Vagina (tissue), 2 donors: ENCODE data around the gene TMEM191C. TPM values are rescaled to one million over a fixed set of nuclear protein-coding genes. Genes with fewer than 3 reads are reported as not detected.
"Not testable (repeated sequence)": the region's sequence is repeated elsewhere in the genome, so short reads cannot be mapped to it uniquely, and the experiment has no call there.

Experiments
- DNase-seq, 2 donors: peaks; one replicate each; pipeline ENCODE4 v3.0.0-alpha.2; 2017; ENCODE audit errors: extremely low spot score in 2 of 2
- H3K27ac ChIP-seq: fragments of 200-600 bp; sonication (generic); one replicate; pipeline ENCODE4 v1.5.1; 2019
- H3K27me3 ChIP-seq: fragments of 200-600 bp; sonication (generic); one replicate; pipeline ENCODE4 v1.5.1; 2019
- H3K36me3 ChIP-seq, 2 donors: fragments of 200-600 bp; sonication (generic); one replicate each; pipeline ENCODE4 v1.5.1; 2017 to 2019
- H3K4me1 ChIP-seq: fragments of 200-600 bp; sonication (generic); one replicate; pipeline ENCODE4 v1.5.1; 2019
- H3K4me3 ChIP-seq, 2 donors: fragments of 200-600 bp; sonication (generic); 1 replicate in 1 of 2; 2 replicates in 1 of 2; pipeline ENCODE4 v1.5.1; 2016 to 2019
- H3K9me3 ChIP-seq: fragments of 200-600 bp; sonication (generic); one replicate; pipeline ENCODE4 v1.5.1; 2019
- intact Hi-C: fragments of 100-400 bp; cut with DNase I; formaldehyde crosslinking; loops from one replicate; pipeline ENCODE4 v1.15.1; 2023
- total RNA-seq: library from RNA; depleted of rRNA; stranded (reverse); fragments of >200 nt; gene quantifications from one replicate; pipeline ENCODE4 v1.2.3, GENCODE V29; 2016

TMEM191C gene
- total RNA-seq, 1 donor from 2014 or later, result 8.3 TPM

DNA sequence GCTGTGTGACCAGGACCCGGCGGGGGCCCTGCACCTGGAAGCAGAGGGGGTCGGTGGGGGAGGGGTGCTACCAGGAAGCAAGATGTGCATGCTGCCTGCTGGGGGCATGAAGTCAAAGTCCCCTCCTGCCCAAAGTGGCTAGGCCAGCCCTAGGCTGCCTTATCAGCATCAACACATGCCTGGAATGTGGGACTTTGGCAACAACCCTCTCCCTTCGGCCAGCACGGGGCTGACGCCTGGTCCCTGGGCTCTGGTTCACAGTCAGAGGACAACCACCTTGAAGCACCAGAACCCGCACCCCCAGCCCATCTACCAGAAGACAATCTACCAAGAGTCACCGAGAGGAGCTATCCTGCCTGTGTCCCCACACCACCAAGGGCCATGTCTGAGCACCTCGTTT lies 43.2 kb downstream of the TMEM191C start:
- H3K9me3 ChIP-seq, intact Hi-C loops, H3K4me3 ChIP-seq, H3K27me3 ChIP-seq, H3K36me3 ChIP-seq, DNase-seq, H3K27ac ChIP-seq, H3K4me1 ChIP-seq: not testable (repeated sequence)

DNA sequence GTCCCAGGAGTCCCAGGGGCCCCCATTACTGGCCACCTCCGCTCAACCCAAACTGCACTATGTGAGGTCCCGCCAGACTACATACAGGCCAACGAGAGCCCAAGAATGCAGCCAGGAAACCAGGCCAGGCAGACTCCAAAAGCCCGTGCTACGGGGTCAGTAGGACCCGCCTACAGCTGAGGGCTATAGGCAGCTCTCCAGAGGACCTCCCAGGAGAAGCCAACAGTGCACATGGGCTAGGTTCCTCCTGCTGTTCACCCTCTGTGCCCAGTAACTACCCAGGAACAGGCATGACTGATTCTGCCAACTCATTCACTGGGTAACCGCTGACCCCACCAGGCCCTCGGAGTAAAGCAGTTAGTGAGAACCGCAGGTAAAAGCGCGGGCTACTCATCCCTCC lies 44.8 kb downstream of the TMEM191C start:
- H3K9me3 ChIP-seq, H3K4me3 ChIP-seq, H3K27ac ChIP-seq, intact Hi-C loops, H3K4me1 ChIP-seq, H3K27me3 ChIP-seq, DNase-seq, H3K36me3 ChIP-seq: not testable (repeated sequence)

DNA sequence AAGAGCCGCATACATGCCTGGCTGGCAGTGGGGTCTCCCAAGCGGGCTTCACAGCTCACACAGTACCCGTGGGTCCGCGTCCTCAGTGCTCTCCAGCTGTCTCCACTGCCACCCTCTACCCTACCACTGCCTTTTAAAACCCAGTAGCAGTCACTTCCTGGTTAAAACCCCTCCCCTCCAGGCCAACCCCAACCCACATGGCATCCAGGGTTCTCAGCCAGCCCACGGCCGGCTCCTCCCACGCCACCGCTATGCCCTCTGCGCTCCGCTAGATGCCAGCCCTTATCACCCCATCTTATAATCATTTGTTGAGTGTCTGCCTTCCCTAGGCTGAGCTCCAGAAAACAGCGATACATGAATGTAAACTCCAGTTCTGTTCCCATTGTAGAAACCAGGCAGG lies 46.9 kb downstream of the TMEM191C start:
- H3K27me3 ChIP-seq, H3K36me3 ChIP-seq, intact Hi-C loops, H3K4me1 ChIP-seq, H3K4me3 ChIP-seq, H3K27ac ChIP-seq, DNase-seq, H3K9me3 ChIP-seq: not testable (repeated sequence)

DNA sequence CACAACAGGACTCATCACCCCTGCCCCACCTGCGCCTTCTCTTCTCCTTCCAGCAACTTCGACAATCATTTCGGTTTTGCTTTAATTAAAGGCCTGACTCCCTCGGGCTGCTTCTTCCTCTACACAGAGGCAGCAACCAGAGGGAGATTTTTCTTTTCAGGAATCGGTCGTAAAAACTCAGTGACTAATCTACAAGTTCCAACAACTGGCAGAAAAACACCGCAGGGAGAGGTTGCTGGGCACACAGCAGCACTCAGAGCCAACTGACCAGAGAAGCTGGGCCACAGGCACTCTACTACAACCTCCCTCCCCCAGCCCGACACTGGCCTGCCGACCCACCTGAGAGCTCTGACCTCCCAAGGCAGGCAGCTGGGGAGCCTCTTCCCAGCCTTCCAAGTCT lies 48.0 kb downstream of the TMEM191C start:
- intact Hi-C loops, DNase-seq, H3K4me3 ChIP-seq: not testable (repeated sequence)

DNA sequence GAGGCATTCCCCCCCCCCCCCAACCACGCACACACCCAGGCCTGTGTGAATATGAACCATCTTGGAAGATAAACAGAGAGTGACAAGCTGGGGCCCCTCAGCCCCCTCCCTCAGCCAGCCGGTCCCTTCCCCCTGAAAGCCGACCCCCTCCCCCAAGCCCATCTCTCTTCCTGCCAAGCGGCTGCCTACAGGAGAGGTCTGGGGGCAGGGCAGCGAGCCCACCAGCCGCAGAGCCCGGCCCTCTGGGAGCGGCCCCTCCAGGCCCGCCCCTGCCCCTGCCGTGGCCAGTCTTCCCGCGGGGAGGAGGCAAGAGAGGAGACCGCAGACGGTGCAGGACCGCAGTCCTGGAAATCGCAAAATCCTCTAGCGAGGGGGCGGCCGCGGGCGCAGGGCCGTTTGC lies 49.3 kb downstream of the TMEM191C start:
- H3K4me3 ChIP-seq, result peak overlapping the region in 1 of 2 donors; percentile 22
- intact Hi-C loops, H3K4me1 ChIP-seq, H3K9me3 ChIP-seq, H3K27ac ChIP-seq, DNase-seq, H3K36me3 ChIP-seq, H3K27me3 ChIP-seq: not testable (repeated sequence)

More for the DNA sequence above, 48.0 kb downstream of the TMEM191C start:
- H3K36me3 ChIP-seq, H3K27me3 ChIP-seq, H3K27ac ChIP-seq, H3K4me1 ChIP-seq, H3K9me3 ChIP-seq: not testable (repeated sequence)

DNA sequence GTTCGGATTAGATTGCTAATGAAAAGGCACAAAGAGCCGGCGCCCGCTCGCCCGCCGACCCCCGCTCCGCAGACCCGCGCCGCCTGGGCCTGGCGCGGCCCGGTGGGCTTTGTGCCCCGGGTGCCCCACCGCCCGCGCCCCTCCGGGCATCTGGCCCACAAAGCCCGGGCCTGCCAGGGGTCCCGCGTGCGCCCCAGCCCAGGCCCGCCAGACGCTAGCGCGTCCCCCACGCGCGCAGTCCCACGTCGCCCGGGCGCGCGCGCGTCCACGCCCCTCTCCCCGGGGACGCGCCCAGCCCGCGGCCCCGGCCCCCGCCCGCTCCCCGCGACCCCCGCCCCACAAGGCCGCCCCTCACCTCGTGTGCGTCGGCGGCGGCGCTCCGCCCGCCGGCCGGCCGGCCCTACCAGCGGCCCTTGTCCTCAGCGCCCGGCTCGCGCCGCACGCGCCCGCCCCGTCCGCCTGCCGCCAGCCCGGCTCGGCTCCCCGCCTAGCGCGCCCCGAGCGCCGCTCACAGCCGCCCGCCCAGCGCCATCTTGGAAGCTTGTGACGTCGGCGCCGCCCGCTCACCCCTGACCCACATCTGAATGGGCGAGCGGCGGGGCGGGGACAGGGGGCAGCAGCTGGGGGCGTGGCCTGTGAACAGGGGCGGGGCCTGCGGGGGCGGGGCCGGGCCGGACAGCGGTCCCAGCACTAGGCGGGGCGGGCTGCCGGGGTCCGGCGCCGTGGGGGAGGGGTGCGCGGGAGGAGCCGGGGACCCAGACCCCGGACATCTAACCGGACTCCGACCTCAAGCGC lies 50.0 kb downstream of the TMEM191C start:
- intact Hi-C loops, H3K4me1 ChIP-seq, H3K27me3 ChIP-seq, H3K27ac ChIP-seq, H3K9me3 ChIP-seq, H3K36me3 ChIP-seq, DNase-seq: not testable (repeated sequence)
- peak overlapping the region in 1 of 2 donors; percentile 22 for H3K4me3 ChIP-seq

Other genes starting within 250 kb of the TMEM191C start
- gene RIMBP3B, start 83.6 kb upstream of the TMEM191C start, total RNA-seq, result not detected
- gene HIC2, start 50.0 kb upstream of the TMEM191C start, total RNA-seq, result 3.9 TPM
- not detected for gene RIMBP3C, start 84.1 kb downstream of the TMEM191C start, total RNA-seq
- 32.7 TPM for gene UBE2L3, start 100.3 kb downstream of the TMEM191C start, total RNA-seq
- gene YDJC, start 162.6 kb downstream of the TMEM191C start, total RNA-seq, result 22.6 TPM
- gene CCDC116, start 165.4 kb downstream of the TMEM191C start, total RNA-seq, result not detected
- 33.9 TPM for gene SDF2L1, start 174.9 kb downstream of the TMEM191C start, total RNA-seq
- gene PPIL2, start 198.6 kb downstream of the TMEM191C start, total RNA-seq, result 44.7 TPM